ENCODE measurements around the gene ACTA2. TPM values are rescaled to one million over a fixed set of nuclear protein-coding genes. Genes with fewer than 3 reads are reported as not detected.

ACTA2 gene
- total and polyA plus RNA-seq, 2 donors (not counting 1 experiment from before 2014, with no cell fraction given), result 78.4 to 2,788 TPM

DNA sequence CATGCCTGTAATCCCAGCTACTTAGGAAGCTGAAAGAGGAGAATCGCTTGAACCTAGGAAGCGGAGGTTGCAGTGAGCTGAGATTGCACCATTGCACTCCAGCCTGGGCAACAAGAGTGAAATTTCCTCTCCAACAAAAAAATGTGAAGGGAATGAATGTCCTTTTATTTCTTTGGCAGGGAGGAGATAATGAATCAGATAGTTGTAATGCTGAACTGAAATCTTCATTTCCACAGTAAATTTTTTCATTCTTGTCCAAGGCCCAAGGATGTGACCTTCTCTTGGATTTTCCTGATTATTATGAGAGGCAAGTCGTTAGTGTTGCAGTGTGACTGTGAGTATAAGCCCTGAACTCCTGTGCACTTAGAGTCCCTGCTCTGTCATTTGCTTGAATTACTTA is 59.0 kb downstream of the ACTA2 start:
- Histone ChIP-seq H3K4me2 (ENCODE audit: extremely low read depth, insufficient read depth, low read length) (peak overlapping the region; percentile 7), H2AFZ (ENCODE audit: low read length) (no peak overlapping the region), H3K36me3 (ENCODE audit: control insufficient read depth, insufficient read depth, low read length) (no peaks in the 10 kb centered on the region), H3K9ac (ENCODE audit: insufficient read depth, low read length) (no peak overlapping the region), H3K27ac (ENCODE audit: insufficient read depth, low read length) (peak overlapping the region; percentile 26), H3K4me3 (replicated peaks in 1 of 4; ENCODE audit: control extremely low read depth in 1 of 4, insufficient read depth in 1 of 4, low read depth in 3 of 4, low read length in 4 of 4) (no peak overlapping the region), H3K9me3 (ENCODE audit: control insufficient read depth, insufficient read depth, low read depth, low read length) (no peaks in the 10 kb centered on the region), H3K27me3 (ENCODE audit: control insufficient read depth, insufficient read depth, low read length) (no peaks in the 10 kb centered on the region), H3K4me1 (ENCODE audit: control insufficient read depth, extremely low read depth, insufficient read depth, low read length) (peaks cover 56% of the 10 kb centered on the region), H4K20me1 (ENCODE audit: control insufficient read depth, extremely low read depth, insufficient read depth, low read length) (no peaks in the 10 kb centered on the region), H3K79me2 (ENCODE audit: control insufficient read depth, insufficient read depth, low read length) (peaks cover 85% of the 10 kb centered on the region)
- TF ChIP-seq, protein P1, sequence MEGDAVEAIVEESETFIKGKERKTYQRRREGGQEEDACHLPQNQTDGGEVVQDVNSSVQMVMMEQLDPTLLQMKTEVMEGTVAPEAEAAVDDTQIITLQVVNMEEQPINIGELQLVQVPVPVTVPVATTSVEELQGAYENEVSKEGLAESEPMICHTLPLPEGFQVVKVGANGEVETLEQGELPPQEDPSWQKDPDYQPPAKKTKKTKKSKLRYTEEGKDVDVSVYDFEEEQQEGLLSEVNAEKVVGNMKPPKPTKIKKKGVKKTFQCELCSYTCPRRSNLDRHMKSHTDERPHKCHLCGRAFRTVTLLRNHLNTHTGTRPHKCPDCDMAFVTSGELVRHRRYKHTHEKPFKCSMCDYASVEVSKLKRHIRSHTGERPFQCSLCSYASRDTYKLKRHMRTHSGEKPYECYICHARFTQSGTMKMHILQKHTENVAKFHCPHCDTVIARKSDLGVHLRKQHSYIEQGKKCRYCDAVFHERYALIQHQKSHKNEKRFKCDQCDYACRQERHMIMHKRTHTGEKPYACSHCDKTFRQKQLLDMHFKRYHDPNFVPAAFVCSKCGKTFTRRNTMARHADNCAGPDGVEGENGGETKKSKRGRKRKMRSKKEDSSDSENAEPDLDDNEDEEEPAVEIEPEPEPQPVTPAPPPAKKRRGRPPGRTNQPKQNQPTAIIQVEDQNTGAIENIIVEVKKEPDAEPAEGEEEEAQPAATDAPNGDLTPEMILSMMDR (conservative IDR thresholded peaks at IDR 0.05 in 1 of 2, IDR thresholded peaks at IDR 0.05 in 1 of 2; ENCODE audit: low read depth in 1 of 2, low read length in 2 of 2), result no peak
- no peak for TF ChIP-seq EZH2 (IDR thresholded peaks at IDR 0.05; ENCODE audit: low read length, missing control alignments)
- DNase-seq (ENCODE audit: low read depth in 2 of 2), result peak; percentile 40 to 59

DNA sequence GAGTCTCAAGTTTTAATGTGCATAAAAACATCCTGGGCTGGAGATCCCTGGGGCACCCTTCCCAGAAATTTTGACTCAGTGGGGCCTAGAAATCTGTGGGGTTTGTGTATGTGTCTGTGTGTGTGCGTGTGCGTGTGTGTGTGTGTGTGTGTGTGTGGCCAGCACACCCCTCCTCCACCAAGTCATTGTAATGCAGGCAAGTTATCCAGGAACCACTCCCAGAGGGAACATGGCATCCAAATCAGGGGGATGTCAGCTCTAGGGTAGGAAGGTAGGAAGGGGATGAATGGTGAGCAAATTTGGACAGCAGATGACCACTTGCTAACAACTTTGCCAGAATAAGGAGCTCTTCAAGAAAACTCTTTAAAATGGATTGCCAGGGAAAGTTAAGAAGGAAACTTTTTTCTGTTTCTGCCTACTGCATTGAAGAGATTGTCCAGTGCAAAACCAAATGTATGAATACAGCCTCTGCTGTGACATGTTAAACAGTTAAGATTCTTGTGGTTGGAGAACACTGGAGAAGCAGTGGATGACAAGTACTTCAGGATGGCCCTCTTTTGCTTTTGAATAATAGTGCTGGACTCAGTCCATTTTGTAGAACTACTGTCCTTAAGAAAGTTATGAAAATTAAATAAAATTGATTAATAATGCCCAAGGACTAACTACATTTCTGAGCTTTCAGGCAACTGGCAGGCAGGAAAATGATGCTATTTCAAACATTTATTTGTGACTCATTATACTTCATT is 60.2 kb downstream of the ACTA2 start:
- Histone ChIP-seq H3K27ac (ENCODE audit: insufficient read depth, low read length) (peak overlapping the region; percentile 67), H3K4me2 (ENCODE audit: extremely low read depth, insufficient read depth, low read length) (peak overlapping the region; percentile 75), H4K20me1 (ENCODE audit: control insufficient read depth, extremely low read depth, insufficient read depth, low read length) (no peaks in the 10 kb centered on the region), H3K79me2 (ENCODE audit: control insufficient read depth, insufficient read depth, low read length) (peaks cover 86% of the 10 kb centered on the region), H3K9ac (ENCODE audit: insufficient read depth, low read length) (no peak overlapping the region), H2AFZ (ENCODE audit: low read length) (no peak overlapping the region), H3K27me3 (ENCODE audit: control insufficient read depth, insufficient read depth, low read length) (no peaks in the 10 kb centered on the region), H3K9me3 (ENCODE audit: control insufficient read depth, insufficient read depth, low read depth, low read length) (no peaks in the 10 kb centered on the region), H3K4me3 (replicated peaks in 1 of 4; ENCODE audit: control extremely low read depth in 1 of 4, insufficient read depth in 1 of 4, low read depth in 3 of 4, low read length in 4 of 4) (no peak overlapping the region), H3K36me3 (ENCODE audit: control insufficient read depth, insufficient read depth, low read length) (no peaks in the 10 kb centered on the region), H3K4me1 (ENCODE audit: control insufficient read depth, extremely low read depth, insufficient read depth, low read length) (peaks cover 58% of the 10 kb centered on the region)
- peak; percentile 33 to 84 for DNase-seq (ENCODE audit: low read depth in 2 of 2)
- TF ChIP-seq EZH2 (IDR thresholded peaks at IDR 0.05; ENCODE audit: low read length, missing control alignments), result no peak
- TF ChIP-seq, protein P1 (conservative IDR thresholded peaks at IDR 0.05 in 1 of 2, IDR thresholded peaks at IDR 0.05 in 1 of 2; ENCODE audit: low read depth in 1 of 2, low read length in 2 of 2), result no peak

DNA sequence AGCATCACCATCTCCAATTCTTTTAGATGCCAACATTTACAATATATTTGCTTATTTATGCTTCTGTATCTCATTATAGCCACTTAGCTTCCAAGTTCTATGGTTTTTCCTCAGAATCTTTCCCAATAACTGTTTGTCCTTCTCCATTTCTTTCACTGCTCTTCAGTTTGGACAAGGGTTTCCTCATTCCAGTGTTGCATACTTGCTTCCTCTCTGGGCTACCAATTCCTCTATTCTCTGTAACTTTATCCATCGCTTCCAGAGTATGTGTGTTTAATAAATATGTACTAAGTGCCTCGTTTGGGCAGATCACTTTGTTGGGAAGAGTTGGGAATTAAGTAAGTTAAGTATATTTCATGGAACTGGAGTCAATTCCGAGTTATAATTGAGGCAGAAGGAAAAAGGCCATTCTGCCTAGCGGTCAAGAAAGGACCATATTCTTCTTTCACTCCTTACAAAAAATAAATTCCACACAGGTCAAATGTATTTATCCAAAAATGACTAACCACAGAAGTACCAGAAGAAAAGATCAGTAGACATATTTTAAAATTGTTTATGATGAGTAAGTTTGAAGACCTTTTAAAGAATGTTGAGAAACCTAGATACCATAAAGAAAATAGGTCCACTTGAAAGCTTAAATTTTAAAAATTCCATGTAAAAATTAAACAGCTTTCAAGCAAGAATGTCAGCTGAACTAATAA is 61.7 kb downstream of the ACTA2 start:
- Histone ChIP-seq H3K9ac (ENCODE audit: insufficient read depth, low read length) (no peak overlapping the region), H3K36me3 (ENCODE audit: control insufficient read depth, insufficient read depth, low read length) (no peaks in the 10 kb centered on the region), H3K79me2 (ENCODE audit: control insufficient read depth, insufficient read depth, low read length) (peaks cover 87% of the 10 kb centered on the region), H2AFZ (ENCODE audit: low read length) (no peak overlapping the region), H4K20me1 (ENCODE audit: control insufficient read depth, extremely low read depth, insufficient read depth, low read length) (no peaks in the 10 kb centered on the region), H3K9me3 (ENCODE audit: control insufficient read depth, insufficient read depth, low read depth, low read length) (no peaks in the 10 kb centered on the region), H3K4me2 (ENCODE audit: extremely low read depth, insufficient read depth, low read length) (peak overlapping the region; percentile 59), H3K4me3 (replicated peaks in 1 of 4; ENCODE audit: control extremely low read depth in 1 of 4, insufficient read depth in 1 of 4, low read depth in 3 of 4, low read length in 4 of 4) (no peak overlapping the region), H3K27me3 (ENCODE audit: control insufficient read depth, insufficient read depth, low read length) (no peaks in the 10 kb centered on the region), H3K27ac (ENCODE audit: insufficient read depth, low read length) (no peak overlapping the region), H3K4me1 (ENCODE audit: control insufficient read depth, extremely low read depth, insufficient read depth, low read length) (peaks cover 55% of the 10 kb centered on the region)
- TF ChIP-seq EZH2 (IDR thresholded peaks at IDR 0.05; ENCODE audit: low read length, missing control alignments), result no peak
- TF ChIP-seq, protein P1 (conservative IDR thresholded peaks at IDR 0.05 in 1 of 2, IDR thresholded peaks at IDR 0.05 in 1 of 2; ENCODE audit: low read depth in 1 of 2, low read length in 2 of 2), result no peak
- DNase-seq (ENCODE audit: low read depth in 2 of 2), result peak in 1 of 2 donors; percentile 42

Data from fibroblast of lung (primary cell).